ENCODE data around the gene LTBR.

DNA sequence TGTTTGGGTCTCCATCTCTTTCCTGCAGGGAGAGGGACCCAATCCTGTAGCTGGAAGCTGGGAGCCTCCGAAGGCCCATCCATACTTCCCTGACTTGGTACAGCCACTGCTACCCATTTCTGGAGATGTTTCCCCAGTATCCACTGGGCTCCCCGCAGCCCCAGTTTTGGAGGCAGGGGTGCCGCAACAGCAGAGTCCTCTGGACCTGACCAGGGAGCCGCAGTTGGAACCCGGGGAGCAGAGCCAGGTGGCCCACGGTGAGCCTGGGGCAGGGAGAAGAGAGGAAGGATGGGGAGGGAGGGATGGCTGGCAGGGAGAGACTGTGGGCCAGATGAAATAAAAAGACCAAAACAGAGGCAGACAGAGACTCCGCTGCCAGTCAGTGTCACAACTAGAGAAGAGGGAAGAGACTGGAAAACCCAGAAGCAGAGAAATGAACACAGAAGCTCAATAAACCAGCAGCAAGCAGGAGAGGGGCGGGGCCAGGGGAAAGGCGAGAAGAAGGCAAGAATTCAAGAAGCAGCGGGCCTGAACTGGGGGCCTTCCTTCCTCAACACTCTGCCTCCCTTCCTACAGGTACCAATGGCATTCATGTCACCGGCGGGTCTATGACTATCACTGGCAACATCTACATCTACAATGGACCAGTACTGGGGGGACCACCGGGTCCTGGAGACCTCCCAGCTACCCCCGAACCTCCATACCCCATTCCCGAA is 6.3 kb downstream of the LTBR start:
- TF ChIP-seq, protein P1, sequence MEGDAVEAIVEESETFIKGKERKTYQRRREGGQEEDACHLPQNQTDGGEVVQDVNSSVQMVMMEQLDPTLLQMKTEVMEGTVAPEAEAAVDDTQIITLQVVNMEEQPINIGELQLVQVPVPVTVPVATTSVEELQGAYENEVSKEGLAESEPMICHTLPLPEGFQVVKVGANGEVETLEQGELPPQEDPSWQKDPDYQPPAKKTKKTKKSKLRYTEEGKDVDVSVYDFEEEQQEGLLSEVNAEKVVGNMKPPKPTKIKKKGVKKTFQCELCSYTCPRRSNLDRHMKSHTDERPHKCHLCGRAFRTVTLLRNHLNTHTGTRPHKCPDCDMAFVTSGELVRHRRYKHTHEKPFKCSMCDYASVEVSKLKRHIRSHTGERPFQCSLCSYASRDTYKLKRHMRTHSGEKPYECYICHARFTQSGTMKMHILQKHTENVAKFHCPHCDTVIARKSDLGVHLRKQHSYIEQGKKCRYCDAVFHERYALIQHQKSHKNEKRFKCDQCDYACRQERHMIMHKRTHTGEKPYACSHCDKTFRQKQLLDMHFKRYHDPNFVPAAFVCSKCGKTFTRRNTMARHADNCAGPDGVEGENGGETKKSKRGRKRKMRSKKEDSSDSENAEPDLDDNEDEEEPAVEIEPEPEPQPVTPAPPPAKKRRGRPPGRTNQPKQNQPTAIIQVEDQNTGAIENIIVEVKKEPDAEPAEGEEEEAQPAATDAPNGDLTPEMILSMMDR (IDR thresholded peaks at IDR 0.05; ENCODE audit: low read depth, low read length, missing input control), result no peak
- TF ChIP-seq GABPA (IDR thresholded peaks at IDR 0.05 in 1 of 2, conservative IDR thresholded peaks at IDR 0.05 in 1 of 2), result no peak
- no peak for TF ChIP-seq TAF1 (conservative IDR thresholded peaks at IDR 0.05)
- TF ChIP-seq YY1 (IDR thresholded peaks at IDR 0.05), result no peak
- TF ChIP-seq, protein P2, sequence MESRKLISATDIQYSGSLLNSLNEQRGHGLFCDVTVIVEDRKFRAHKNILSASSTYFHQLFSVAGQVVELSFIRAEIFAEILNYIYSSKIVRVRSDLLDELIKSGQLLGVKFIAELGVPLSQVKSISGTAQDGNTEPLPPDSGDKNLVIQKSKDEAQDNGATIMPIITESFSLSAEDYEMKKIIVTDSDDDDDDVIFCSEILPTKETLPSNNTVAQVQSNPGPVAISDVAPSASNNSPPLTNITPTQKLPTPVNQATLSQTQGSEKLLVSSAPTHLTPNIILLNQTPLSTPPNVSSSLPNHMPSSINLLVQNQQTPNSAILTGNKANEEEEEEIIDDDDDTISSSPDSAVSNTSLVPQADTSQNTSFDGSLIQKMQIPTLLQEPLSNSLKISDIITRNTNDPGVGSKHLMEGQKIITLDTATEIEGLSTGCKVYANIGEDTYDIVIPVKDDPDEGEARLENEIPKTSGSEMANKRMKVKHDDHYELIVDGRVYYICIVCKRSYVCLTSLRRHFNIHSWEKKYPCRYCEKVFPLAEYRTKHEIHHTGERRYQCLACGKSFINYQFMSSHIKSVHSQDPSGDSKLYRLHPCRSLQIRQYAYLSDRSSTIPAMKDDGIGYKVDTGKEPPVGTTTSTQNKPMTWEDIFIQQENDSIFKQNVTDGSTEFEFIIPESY (IDR thresholded peaks at IDR 0.05), result no peak
- TF ChIP-seq RXRA (IDR thresholded peaks at IDR 0.05), result no peak
- TF ChIP-seq, protein P3, sequence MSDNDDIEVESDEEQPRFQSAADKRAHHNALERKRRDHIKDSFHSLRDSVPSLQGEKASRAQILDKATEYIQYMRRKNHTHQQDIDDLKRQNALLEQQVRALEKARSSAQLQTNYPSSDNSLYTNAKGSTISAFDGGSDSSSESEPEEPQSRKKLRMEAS (IDR thresholded peaks at IDR 0.05), result no peak
- no peak for TF ChIP-seq RAD21 (IDR thresholded peaks at IDR 0.05)
